HepG2 (cell line): ENCODE data around the gene TMEM238. TPM values are rescaled to one million over a fixed set of nuclear protein-coding genes. Genes with fewer than 3 reads are reported as not detected.
A peak's percentile ranks its signal among the peaks of the same experiment; 100 is the strongest.

Source experiments
- DPF2 ChIP-seq: sonication (generic); formaldehyde crosslinking; IDR thresholded peaks from 2 replicates; pipeline ENCODE4 v1.4.0; 2020; ENCODE audit warnings: mild to moderate bottlenecking, low read depth, missing genetic modification reagents, borderline replicate concordance
- KAT7 ChIP-seq: IDR thresholded peaks from 2 replicates; pipeline ENCODE4 v1.6.1; 2018; ENCODE audit warnings: borderline replicate concordance, missing compliant biosample characterization
- NFIC ChIP-seq: IDR thresholded peaks from 2 replicates; pipeline ENCODE4 v1.6.1; 2012; ENCODE audit warnings: mild to moderate bottlenecking, low read length, inconsistent platforms
- NRL ChIP-seq: sonication (generic); formaldehyde crosslinking; IDR thresholded peaks from 2 replicates; pipeline ENCODE4 v1.5.0; 2020; ENCODE audit warnings: missing genetic modification reagents, mild to moderate bottlenecking, moderate library complexity, borderline replicate concordance
- PRMT3 ChIP-seq: sonication (generic); formaldehyde crosslinking; IDR thresholded peaks from 2 replicates; pipeline ENCODE4 v1.8.1; 2022; ENCODE audit warnings: low read depth, mild to moderate bottlenecking, moderate library complexity, missing genetic modification reagents, borderline replicate concordance
- PRPF4 ChIP-seq: fragments of 200-400 bp; formaldehyde crosslinking; IDR thresholded peaks from 2 replicates; pipeline ENCODE4 v1.6.1; 2016; ENCODE audit warnings: low read length, low read depth; ENCODE audit not compliant: poor library complexity, severe bottlenecking
- RBFOX2 ChIP-seq: fragments of 200-400 bp; formaldehyde crosslinking; IDR thresholded peaks from 2 replicates; pipeline ENCODE4 v1.6.1; 2017; ENCODE audit warnings: low read depth, mild to moderate bottlenecking, low read length
- SAP130 ChIP-seq: IDR thresholded peaks from 2 replicates; pipeline ENCODE4 v1.6.1; 2016; ENCODE audit warnings: low read depth
- ZFX ChIP-seq: sonication (generic); formaldehyde crosslinking; IDR thresholded peaks from 2 replicates; pipeline ENCODE4 v1.4.0; 2020; ENCODE audit warnings: mild to moderate bottlenecking, low read depth, missing genetic modification reagents, moderate library complexity
- ZFY ChIP-seq: sonication (generic); formaldehyde crosslinking; IDR thresholded peaks from 2 replicates; pipeline ENCODE4 v1.4.0; 2020; ENCODE audit warnings: missing genetic modification reagents
- ZNF224 ChIP-seq: sonication (generic); formaldehyde crosslinking; IDR thresholded peaks from 2 replicates; pipeline ENCODE4 v1.5.0; 2020; ENCODE audit warnings: mild to moderate bottlenecking, missing genetic modification reagents
- ZNF263 ChIP-seq: sonication (generic); formaldehyde crosslinking; IDR thresholded peaks from 2 replicates; pipeline ENCODE4 v1.4.0; 2020; ENCODE audit warnings: missing genetic modification reagents
- ZNF333 ChIP-seq: sonication (generic); formaldehyde crosslinking; IDR thresholded peaks from 2 replicates; pipeline ENCODE4 v1.4.0; 2020; ENCODE audit warnings: mild to moderate bottlenecking, missing genetic modification reagents, borderline replicate concordance
- polyA plus RNA-seq, 8 experiments: library from polyadenylated mRNA; depleted of rRNA in 3 of 8; stranded (reverse) in 7 of 8; unstranded in 1 of 8; fragments of >200 nt; fragmentation: Illumina TruSeq in 4 of 8; extraction: Trizol in 4 of 8; gene quantifications; 2 replicates each; pipeline versions ENCODE4 v1.2.1 to v1.2.3, GENCODE V29; 2011 to 2016; ENCODE audit warnings: low read depth in 4 of 8, missing spikeins in 1 of 8, mixed read lengths in 1 of 8; ENCODE audit not compliant: insufficient read depth in 1 of 8
- total RNA-seq, 5 experiments: library from RNA; depleted of rRNA; stranded (reverse); fragments of >200 nt; fragmentation: Illumina TruSeq; extraction: Trizol; gene quantifications; 2 replicates each; pipeline ENCODE4 v1.2.3, GENCODE V29; 2016; ENCODE audit warnings: low read depth in 1 of 5
- TF ChIP-seq, protein P1 (sequence below): sonication (generic); formaldehyde crosslinking; IDR thresholded peaks from 2 replicates; pipeline ENCODE4 v1.4.0; 2020; ENCODE audit warnings: mild to moderate bottlenecking, missing genetic modification reagents
- TF ChIP-seq, protein P2 (sequence below): sonication (generic); formaldehyde crosslinking; IDR thresholded peaks from 2 replicates; pipeline ENCODE4 v1.4.0; 2020; ENCODE audit warnings: missing genetic modification reagents
- TF ChIP-seq, protein P3 (sequence below): sonication (generic); formaldehyde crosslinking; IDR thresholded peaks from 2 replicates; pipeline ENCODE4 v1.5.0; 2020; ENCODE audit warnings: missing genetic modification reagents

The TMEM238 gene
- total and polyA plus RNA-seq, 2 of the 13 experiments (the other 11 are each of a cell fraction or from before 2014, with no cell fraction given): not detected

DNA sequence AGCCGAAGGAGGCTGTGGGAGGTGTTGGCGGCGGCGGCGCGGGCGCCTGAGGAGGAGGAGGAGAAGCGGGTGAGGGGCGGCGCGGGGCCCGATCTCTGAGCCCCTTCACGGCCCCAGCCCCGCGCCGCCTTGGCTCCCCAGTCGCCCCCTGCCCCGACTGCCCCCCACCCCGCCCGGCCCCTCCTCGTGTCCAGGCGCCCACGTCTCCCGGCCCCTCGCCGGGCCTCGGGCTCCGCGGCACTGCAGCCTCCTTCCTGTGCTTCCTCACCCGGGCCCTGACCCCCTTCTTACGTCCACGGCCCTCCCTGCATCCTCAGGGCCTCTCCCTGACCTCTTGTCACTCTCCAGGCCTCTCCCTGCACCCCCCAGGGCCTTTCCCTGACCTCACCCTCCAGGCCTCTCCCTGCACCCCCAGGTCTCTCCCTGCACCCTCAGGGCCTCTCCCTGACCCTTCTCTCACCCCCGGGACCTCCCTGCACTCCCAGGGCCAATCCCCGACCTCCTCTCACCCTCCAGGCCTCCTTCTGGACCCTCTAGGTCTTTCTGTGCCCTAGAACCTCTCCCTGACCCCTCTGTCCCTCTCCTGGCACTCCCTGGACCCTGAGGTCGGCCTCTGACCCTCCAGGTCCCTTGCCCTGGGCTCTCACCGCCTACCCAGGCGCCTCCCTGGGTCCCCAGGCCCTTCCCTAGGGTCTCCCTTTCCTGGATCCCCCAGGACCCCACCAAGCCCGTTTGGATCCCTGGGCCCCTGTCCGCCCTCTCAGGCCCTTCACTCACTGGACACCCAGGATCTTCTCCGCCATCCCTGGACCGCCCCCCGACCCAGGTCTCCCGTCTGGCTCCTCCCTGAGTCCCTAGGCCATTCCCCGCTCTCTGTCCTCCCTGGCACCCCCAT, 44.0 kb downstream of the TMEM238 start (continued):
- TF ChIP-seq, protein P1, sequence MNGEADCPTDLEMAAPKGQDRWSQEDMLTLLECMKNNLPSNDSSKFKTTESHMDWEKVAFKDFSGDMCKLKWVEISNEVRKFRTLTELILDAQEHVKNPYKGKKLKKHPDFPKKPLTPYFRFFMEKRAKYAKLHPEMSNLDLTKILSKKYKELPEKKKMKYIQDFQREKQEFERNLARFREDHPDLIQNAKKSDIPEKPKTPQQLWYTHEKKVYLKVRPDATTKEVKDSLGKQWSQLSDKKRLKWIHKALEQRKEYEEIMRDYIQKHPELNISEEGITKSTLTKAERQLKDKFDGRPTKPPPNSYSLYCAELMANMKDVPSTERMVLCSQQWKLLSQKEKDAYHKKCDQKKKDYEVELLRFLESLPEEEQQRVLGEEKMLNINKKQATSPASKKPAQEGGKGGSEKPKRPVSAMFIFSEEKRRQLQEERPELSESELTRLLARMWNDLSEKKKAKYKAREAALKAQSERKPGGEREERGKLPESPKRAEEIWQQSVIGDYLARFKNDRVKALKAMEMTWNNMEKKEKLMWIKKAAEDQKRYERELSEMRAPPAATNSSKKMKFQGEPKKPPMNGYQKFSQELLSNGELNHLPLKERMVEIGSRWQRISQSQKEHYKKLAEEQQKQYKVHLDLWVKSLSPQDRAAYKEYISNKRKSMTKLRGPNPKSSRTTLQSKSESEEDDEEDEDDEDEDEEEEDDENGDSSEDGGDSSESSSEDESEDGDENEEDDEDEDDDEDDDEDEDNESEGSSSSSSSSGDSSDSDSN (CRISPR knock-in tag): peak; percentile 34; the same call in 1 of the 2 replicates
- TF ChIP-seq NRL (CRISPR knock-in tag) (0 out of 2 replicates have a peak, but pooled peaks have one; percentile 21), ZFY (CRISPR knock-in tag) (peak; percentile 60; the same call in 1 of the 2 replicates), KAT7 (CRISPR knock-in tag) (0 out of 2 replicates have a peak, but pooled peaks have one; percentile 11), ZNF263 (CRISPR knock-in tag) (peak; percentile 78), DPF2 (0 out of 2 replicates have a peak, but pooled peaks have one; percentile 8), SAP130 (CRISPR knock-in tag) (0 out of 2 replicates have a peak, but pooled peaks have one; percentile 13), ZNF224 (CRISPR knock-in tag) (no peak), NFIC (no peak), RBFOX2 (peak; percentile 80), PRPF4 (no peak), ZFX (CRISPR knock-in tag) (peak; percentile 45), PRMT3 (no peak), ZNF333 (no peak)
- TF ChIP-seq, protein P2, sequence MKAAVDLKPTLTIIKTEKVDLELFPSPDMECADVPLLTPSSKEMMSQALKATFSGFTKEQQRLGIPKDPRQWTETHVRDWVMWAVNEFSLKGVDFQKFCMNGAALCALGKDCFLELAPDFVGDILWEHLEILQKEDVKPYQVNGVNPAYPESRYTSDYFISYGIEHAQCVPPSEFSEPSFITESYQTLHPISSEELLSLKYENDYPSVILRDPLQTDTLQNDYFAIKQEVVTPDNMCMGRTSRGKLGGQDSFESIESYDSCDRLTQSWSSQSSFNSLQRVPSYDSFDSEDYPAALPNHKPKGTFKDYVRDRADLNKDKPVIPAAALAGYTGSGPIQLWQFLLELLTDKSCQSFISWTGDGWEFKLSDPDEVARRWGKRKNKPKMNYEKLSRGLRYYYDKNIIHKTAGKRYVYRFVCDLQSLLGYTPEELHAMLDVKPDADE (CRISPR knock-in tag): no peak
- TF ChIP-seq, protein P3, sequence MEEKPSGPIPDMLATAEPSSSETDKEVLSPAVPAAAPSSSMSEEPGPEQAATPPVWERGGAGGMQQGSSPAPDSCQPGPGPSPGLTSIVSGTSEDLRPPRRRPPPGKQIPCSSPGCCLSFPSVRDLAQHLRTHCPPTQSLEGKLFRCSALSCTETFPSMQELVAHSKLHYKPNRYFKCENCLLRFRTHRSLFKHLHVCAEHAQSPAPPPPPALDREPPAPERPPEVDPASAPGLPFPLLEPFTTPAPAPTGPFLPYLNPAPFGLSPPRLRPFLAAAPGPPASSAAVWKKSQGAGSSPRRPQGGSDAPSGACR: 0 out of 2 replicates have a peak, but pooled peaks have one; percentile 66
- TF ChIP-seq, all 625 proteins: peak for 24
